AG10803 (cell line): ENCODE results near the gene PPIL4.

Experiments
- DNase-seq: peaks from one replicate; pipeline ENCODE4 v3.0.0; 2010; ENCODE audit warnings: low read depth
- H3K4me3 ChIP-seq: 2 replicates; pipeline ENCODE4 v1.5.1; 2011; ENCODE audit warnings: mild to moderate bottlenecking, low read length, control low read depth
- TF ChIP-seq, protein P1 (sequence below): conservative IDR thresholded peaks from 2 replicates; pipeline ENCODE4 v1.5.1; 2011; ENCODE audit warnings: mild to moderate bottlenecking, low read length, control low read depth, inconsistent platforms

PPIL4 gene

DNA sequence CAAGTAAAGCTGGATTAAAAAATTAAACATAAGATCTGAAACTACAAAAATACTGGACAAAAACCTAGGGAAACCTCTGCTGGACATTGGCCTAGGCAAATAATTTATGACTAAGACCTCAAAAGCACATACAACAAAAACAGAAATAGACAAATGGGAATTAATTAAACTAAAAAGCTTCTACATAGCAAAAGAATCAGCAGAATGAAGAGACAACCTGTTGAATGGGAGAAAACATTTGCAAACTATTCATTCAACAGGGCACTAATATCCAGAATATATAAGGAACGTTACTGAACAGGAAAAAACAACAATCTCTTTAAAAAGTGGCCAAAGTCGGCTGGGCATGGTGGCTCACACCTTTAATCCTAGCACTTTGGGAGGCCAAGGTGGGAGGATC is 13.5 kb upstream of the PPIL4 start:
- TF ChIP-seq, protein P1, sequence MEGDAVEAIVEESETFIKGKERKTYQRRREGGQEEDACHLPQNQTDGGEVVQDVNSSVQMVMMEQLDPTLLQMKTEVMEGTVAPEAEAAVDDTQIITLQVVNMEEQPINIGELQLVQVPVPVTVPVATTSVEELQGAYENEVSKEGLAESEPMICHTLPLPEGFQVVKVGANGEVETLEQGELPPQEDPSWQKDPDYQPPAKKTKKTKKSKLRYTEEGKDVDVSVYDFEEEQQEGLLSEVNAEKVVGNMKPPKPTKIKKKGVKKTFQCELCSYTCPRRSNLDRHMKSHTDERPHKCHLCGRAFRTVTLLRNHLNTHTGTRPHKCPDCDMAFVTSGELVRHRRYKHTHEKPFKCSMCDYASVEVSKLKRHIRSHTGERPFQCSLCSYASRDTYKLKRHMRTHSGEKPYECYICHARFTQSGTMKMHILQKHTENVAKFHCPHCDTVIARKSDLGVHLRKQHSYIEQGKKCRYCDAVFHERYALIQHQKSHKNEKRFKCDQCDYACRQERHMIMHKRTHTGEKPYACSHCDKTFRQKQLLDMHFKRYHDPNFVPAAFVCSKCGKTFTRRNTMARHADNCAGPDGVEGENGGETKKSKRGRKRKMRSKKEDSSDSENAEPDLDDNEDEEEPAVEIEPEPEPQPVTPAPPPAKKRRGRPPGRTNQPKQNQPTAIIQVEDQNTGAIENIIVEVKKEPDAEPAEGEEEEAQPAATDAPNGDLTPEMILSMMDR, result no peak
- DNase-seq, result no peak
- H3K4me3 ChIP-seq, result no peak overlapping the region

DNA sequence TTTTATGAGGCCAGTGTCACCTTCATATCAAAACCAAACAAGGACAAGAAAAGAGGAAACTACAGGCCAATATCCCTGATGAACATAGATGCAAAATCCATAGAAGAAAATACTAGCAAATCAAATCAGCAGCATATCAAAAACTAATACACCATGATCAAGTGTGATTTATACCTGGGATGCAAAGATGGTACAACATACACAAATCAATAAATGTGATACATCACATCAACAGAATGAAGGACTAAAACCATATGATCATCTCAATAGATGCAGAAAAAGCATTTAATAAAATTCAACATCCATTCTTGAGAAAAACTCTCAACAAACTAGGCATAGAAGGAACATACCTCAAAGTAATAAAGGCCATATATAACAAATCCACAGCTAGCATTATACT is 12.2 kb upstream of the PPIL4 start:
- TF ChIP-seq, protein P1, result no peak
- H3K4me3 ChIP-seq, result no peak overlapping the region
- DNase-seq, result no peak

DNA sequence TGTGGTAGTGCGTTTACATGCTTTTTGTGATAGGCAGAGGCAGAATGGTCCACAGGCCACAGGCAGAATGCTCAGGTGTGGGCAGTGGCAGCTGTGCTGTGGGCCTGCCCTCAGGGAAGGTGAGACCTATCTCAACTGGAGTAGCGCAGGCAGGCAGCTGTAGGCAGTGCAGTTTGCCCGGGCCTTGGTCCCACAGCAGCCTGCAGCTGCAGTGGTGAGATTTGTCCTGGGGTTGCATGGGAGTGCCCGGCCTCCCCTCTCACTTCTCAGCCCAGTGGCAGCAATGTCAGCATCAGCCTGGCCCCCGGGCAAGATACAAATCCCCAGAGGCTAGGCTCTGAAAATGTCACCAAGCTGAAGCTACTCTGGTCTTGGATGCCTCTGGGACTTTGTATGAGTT is 6.1 kb upstream of the PPIL4 start:
- DNase-seq, result no peak
- H3K4me3 ChIP-seq, result no peak overlapping the region
- TF ChIP-seq, protein P1, result no peak

GRCh38 chr6:149545258-149545753 is 537 bp downstream of the PPIL4 start:
- peak; percentile 75 for DNase-seq
- TF ChIP-seq, protein P1, result peak; percentile 36
- peak overlapping the region; percentile 100 for H3K4me3 ChIP-seq

- DNase-seq, result no peak
- peak overlapping the region; percentile 100 for H3K4me3 ChIP-seq
- TF ChIP-seq, protein P1, result no peak
Observed at GRCh38 chr6:149544646-149545257, 1.1 kb downstream of the PPIL4 start.

GRCh38 chr6:149541139-149541538 is 4.7 kb downstream of the PPIL4 start:
- no peak for DNase-seq
- H3K4me3 ChIP-seq, result no peak overlapping the region
- TF ChIP-seq, protein P1, result no peak

- no peak overlapping the region for H3K4me3 ChIP-seq
- TF ChIP-seq, protein P1, result no peak
- no peak for DNase-seq
Observed at GRCh38 chr6:149534742-149535141, 11.1 kb downstream of the PPIL4 start.
